SK-N-SH (cell line): ENCODE measurements around the gene SNF8. TPM values are rescaled to one million over a fixed set of nuclear protein-coding genes. Genes with fewer than 3 reads are reported as not detected.

Source experiments
- CTCF ChIA-PET: fragments of 300-600, 350-600 bp; formaldehyde crosslinking; extraction: SDS; loops from one replicate; lab custom pipeline; 2021; lab: Yijun Ruan, JAX
- POLR2A ChIA-PET: fragments of 350-600 bp; sonication (Branson Sonifier 250); formaldehyde crosslinking; extraction: SDS; loops from one replicate; lab custom pipeline; 2020; ENCODE audit warnings: antibody characterized with exemption, inconsistent platforms; lab: Yijun Ruan, JAX
- DNase-seq: peaks from one replicate; pipeline ENCODE4 v3.0.0; 2012
- H2AFZ ChIP-seq: fragments of 200-600 bp; sonication (generic); 2 replicates; pipeline ENCODE4 v1.8.1; 2016; ENCODE audit warnings: antibody characterized with exemption, mild to moderate bottlenecking, low read depth
- H3F3A ChIP-seq: fragments of 200-600 bp; sonication (generic); replicated peaks from 2 replicates; pipeline ENCODE3; 2016; ENCODE audit warnings: antibody characterized with exemption, mild to moderate bottlenecking; ENCODE audit not compliant: insufficient read depth
- H3K27ac ChIP-seq, 2 experiments: fragments of 200-500 bp in 1 of 2; fragments of 200-600 bp in 1 of 2; sonication (Bioruptor generic) in 1 of 2; sonication (generic), shearing (Covaris generic) in 1 of 2; 2 replicates each; pipeline versions ENCODE4 v1.5.1 to v1.6.1; 2014 to 2016; ENCODE audit warnings: low read depth in 2 of 2, inconsistent platforms in 1 of 2, low read length in 1 of 2, mild to moderate bottlenecking in 1 of 2, mixed read lengths in 1 of 2
- H3K27me3 ChIP-seq: fragments of 200-600 bp; sonication (generic), shearing (Covaris generic); 2 replicates; pipeline ENCODE4 v1.6.1; 2016; ENCODE audit warnings: mixed run types; ENCODE audit not compliant: insufficient read depth
- H3K36me3 ChIP-seq, 2 experiments: fragments of 200-500 bp in 1 of 2; fragments of 200-600 bp in 1 of 2; sonication (Bioruptor generic) in 1 of 2; sonication (generic) in 1 of 2; replicated peaks in 1 of 2; 2 replicates each; pipeline versions ENCODE3 to v1.5.1; 2014 to 2016; ENCODE audit warnings: low read length in 1 of 2, mild to moderate bottlenecking in 1 of 2; ENCODE audit not compliant: insufficient read depth in 2 of 2, control insufficient read depth in 1 of 2
- H3K4me1 ChIP-seq, 2 experiments: fragments of 200-500 bp in 1 of 2; fragments of 200-600 bp in 1 of 2; sonication (Bioruptor generic) in 1 of 2; sonication (generic), shearing (Covaris generic) in 1 of 2; 2 replicates each; pipeline versions ENCODE4 v1.5.1 to v1.6.1; 2014 to 2016; ENCODE audit warnings: low read depth in 1 of 2, low read length in 1 of 2, mixed run types in 1 of 2; ENCODE audit not compliant: insufficient read depth in 2 of 2, control insufficient read depth in 1 of 2
- H3K4me2 ChIP-seq: fragments of 200-600 bp; sonication (generic), shearing (Covaris generic); 2 replicates; pipeline ENCODE4 v1.6.1; 2017; ENCODE audit warnings: mixed run types
- H3K4me3 ChIP-seq, 2 experiments: fragments of 200-500 bp in 1 of 2; fragments of 200-600 bp in 1 of 2; sonication (Bioruptor generic) in 1 of 2; sonication (generic), shearing (Covaris generic) in 1 of 2; 2 replicates each; pipeline versions ENCODE4 v1.5.1 to v1.8.1; 2014 to 2016; ENCODE audit warnings: low read depth in 2 of 2, inconsistent platforms in 1 of 2, low read length in 1 of 2, mild to moderate bottlenecking in 1 of 2, mixed read lengths in 1 of 2, moderate library complexity in 1 of 2
- H3K79me2 ChIP-seq: fragments of 200-600 bp; sonication (generic); 2 replicates; pipeline ENCODE4 v1.8.1; 2017; ENCODE audit warnings: mild to moderate bottlenecking; ENCODE audit not compliant: insufficient read depth
- H3K9ac ChIP-seq: fragments of 200-600 bp; sonication (generic); 2 replicates; pipeline ENCODE4 v1.6.1; 2017; ENCODE audit warnings: mixed run types
- H3K9me2 ChIP-seq: fragments of 200-600 bp; sonication (generic); 2 replicates; pipeline ENCODE4 v1.6.1; 2017; ENCODE audit warnings: mixed run types
- H3K9me3 ChIP-seq: fragments of 200-600 bp; sonication (generic); 2 replicates; pipeline ENCODE4 v1.6.1; 2017; ENCODE audit warnings: mixed run types, mild to moderate bottlenecking, moderate library complexity
- H4K20me1 ChIP-seq: fragments of 200-600 bp; sonication (generic); 2 replicates; pipeline ENCODE4 v1.6.1; 2017; ENCODE audit warnings: mild to moderate bottlenecking, mixed run types; ENCODE audit not compliant: insufficient read depth
- EZH2phosphoT487 ChIP-seq: fragments of 200-600 bp; sonication (generic); IDR thresholded peaks from 2 replicates; pipeline ENCODE4 v1.6.1; 2017; ENCODE audit warnings: low read depth, mixed run types, mild to moderate bottlenecking, antibody characterized with exemption, moderate library complexity, borderline replicate concordance
- FOXJ3 ChIP-seq: sonication (generic); formaldehyde crosslinking; IDR thresholded peaks from 2 replicates; pipeline ENCODE4 v1.5.1; 2020; ENCODE audit warnings: mild to moderate bottlenecking, missing genetic modification reagents
- FOXM1 ChIP-seq: IDR thresholded peaks from 2 replicates; pipeline ENCODE4 v1.4.0; 2012; ENCODE audit warnings: low read depth, mild to moderate bottlenecking
- GATA2 ChIP-seq: sonication (generic); formaldehyde crosslinking; IDR thresholded peaks from 2 replicates; pipeline ENCODE4 v1.5.0; 2020; ENCODE audit warnings: mild to moderate bottlenecking, missing genetic modification reagents
- MXI1 ChIP-seq: IDR thresholded peaks from 2 replicates; pipeline ENCODE4 v1.6.1; 2012; ENCODE audit warnings: mild to moderate bottlenecking, low read depth, low read length, improper control_type of control experiment
- PBX3 ChIP-seq: IDR thresholded peaks from 2 replicates; pipeline ENCODE4; 2012
- POLR2AphosphoS5 ChIP-seq: IDR thresholded peaks from 2 replicates; pipeline ENCODE4 v1.6.1; 2012; ENCODE audit warnings: low read depth, low read length
- REST ChIP-seq: IDR thresholded peaks from 2 replicates; pipeline ENCODE4 v1.6.1; 2012; ENCODE audit warnings: mild to moderate bottlenecking, low read depth, low read length, moderate library complexity
- RXRA ChIP-seq: IDR thresholded peaks from 2 replicates; pipeline ENCODE4 v1.4.0; 2012; ENCODE audit warnings: low read depth, mild to moderate bottlenecking, borderline replicate concordance
- USF2 ChIP-seq: fragments of 150-350 bp; IDR thresholded peaks from 2 replicates; pipeline ENCODE4 v1.6.1; 2017; ENCODE audit warnings: antibody characterized with exemption, low read length, low read depth, borderline replicate concordance
- YY1 ChIP-seq: IDR thresholded peaks from 2 replicates; pipeline ENCODE4 v1.4.0; 2012; ENCODE audit warnings: low read depth, mild to moderate bottlenecking
- ZBTB33 ChIP-seq: IDR thresholded peaks from 2 replicates; pipeline ENCODE4 v1.4.0; 2012; ENCODE audit warnings: low read depth, borderline replicate concordance
- WGBS: methylation state at CpG from one replicate; pipeline ENCODE4 v1.1.6; 2017; ENCODE audit warnings: low lambda C conversion rate; 5-methylcytosine and 5-hydroxymethylcytosine counted together
- polyA plus RNA-seq, 3 experiments: library from polyadenylated mRNA; depleted of rRNA; stranded (reverse); fragments of >200 nt; gene quantifications; 2 replicates each; pipeline ENCODE4 v1.2.3, GENCODE V29; 2012
- small RNA-seq, 7 experiments: library from RNA; depleted of rRNA; stranded (forward); fragments of <200 nt; gene quantifications; one replicate each; pipeline ENCODE3, GENCODE V24; 2012

Gene SNF8
- polyA plus RNA-seq, 1 of the 3 experiments (the other 2 are of a cell fraction): 358 TPM

GRCh38 chr17:48882272-48882671 lies 62.4 kb downstream of the SNF8 start:
- H3K79me2 ChIP-seq: no peaks in the 10 kb centered on the region
- H3K27ac ChIP-seq: no peak overlapping the region
- no peaks in the 10 kb centered on the region for H3F3A ChIP-seq
- no peaks in the 10 kb centered on the region for H3K9me2 ChIP-seq
- peaks cover 19% of the 10 kb centered on the region; the same call in 1 of the 2 replicates for H3K27me3 ChIP-seq
- CTCF ChIA-PET: interaction anchor here (0.8 to 32.7 kb wide), 8 partner anchors 9 to 210 kb away, joined by 3 to 1196 read pairs (median 48); partner anchors contain the start of genes ATP5MC1, HOXB13, PRAC1 and PRAC2
- no peaks in the 10 kb centered on the region for H3K36me3 ChIP-seq
- no peak overlapping the region for H2AFZ ChIP-seq
- H3K4me3 ChIP-seq: no peak overlapping the region
- no peak overlapping the region for H3K4me2 ChIP-seq
- WGBS: 72% methylated on average over 2 of the region's 2 CpGs
- H3K9me3 ChIP-seq: no peaks in the 10 kb centered on the region
- POLR2A ChIA-PET: no interaction called here
- H4K20me1 ChIP-seq: no peaks in the 10 kb centered on the region
- no peak for TF ChIP-seq PBX3
- TF ChIP-seq FOXJ3 (CRISPR knock-in tag): no peak
- no peak for TF ChIP-seq GATA2
- no peak for TF ChIP-seq POLR2AphosphoS5
- TF ChIP-seq USF2: no peak
- no peak for TF ChIP-seq EZH2phosphoT487
- TF ChIP-seq YY1: no peak
- no peak for TF ChIP-seq MXI1
- TF ChIP-seq RXRA: no peak
- no peak for TF ChIP-seq FOXM1
- no peak for TF ChIP-seq REST
- TF ChIP-seq ZBTB33: no peak
- no peak for DNase-seq
- no peaks in the 10 kb centered on the region for H3K4me1 ChIP-seq
- H3K9ac ChIP-seq: no peak overlapping the region

Small RNAs within 50 kb of the gene (small RNA-seq; reads per million reads assigned to genes)
- 0 to 0.21 (median 0) reads per million in 7 experiments for gene AC068531.1
- gene RF00263: 0 reads per million in 7 experiments
- gene RF01210: 0 reads per million in 7 experiments
- 0 to 1.6 (median 0.11) reads per million in 7 experiments for gene RNU1-42P

Other genes with a start within 250 kb of the SNF8 start
- gene PRAC1, start 222.3 kb downstream of the SNF8 start, polyA plus RNA-seq (2012; rRNA removed): not detected in 2 replicates
- not detected in 2 replicates for gene PRAC2, start 221.7 kb downstream of the SNF8 start, polyA plus RNA-seq (2012; rRNA removed)
- gene HOXB13, start 216.1 kb downstream of the SNF8 start, polyA plus RNA-seq (2012; rRNA removed): not detected in 2 replicates
- 3.1 and 5.1 TPM in 2 replicates for gene TTLL6, start 127.6 kb downstream of the SNF8 start, polyA plus RNA-seq (2012; rRNA removed)
- gene CALCOCO2, start 113.8 kb downstream of the SNF8 start, polyA plus RNA-seq (2012; rRNA removed): 49.9 and 67.7 TPM in 2 replicates
- gene ATP5MC1, start 52.1 kb downstream of the SNF8 start, polyA plus RNA-seq (2012; rRNA removed): 382 and 684 TPM in 2 replicates
- 168 and 207 TPM in 2 replicates for gene UBE2Z, start 36.4 kb downstream of the SNF8 start, polyA plus RNA-seq (2012; rRNA removed)
- 0.29 and 0.64 TPM in 2 replicates for gene GIP, start 23.8 kb upstream of the SNF8 start, polyA plus RNA-seq (2012; rRNA removed)
- gene IGF2BP1, start 52.5 kb upstream of the SNF8 start, polyA plus RNA-seq (2012; rRNA removed): 0.02 and 0.05 TPM in 2 replicates
- not detected in 2 replicates for gene B4GALNT2, start 187.9 kb upstream of the SNF8 start, polyA plus RNA-seq (2012; rRNA removed)